Mesendoderm (in vitro differentiated cells): ENCODE results near the gene VSIR.

Source experiments
- DNase-seq: peaks from one replicate; pipeline ENCODE4 v3.0.0; 2013
- H2AK5ac ChIP-seq: 2 replicates; pipeline ENCODE4 v1.6.1; 2013; ENCODE audit warnings: low read length, inconsistent platforms
- H2BK120ac ChIP-seq: 2 replicates; pipeline ENCODE4 v1.6.1; 2013; ENCODE audit warnings: low read depth, mild to moderate bottlenecking, low read length, moderate library complexity, mixed read lengths
- H2BK15ac ChIP-seq: replicated peaks from 2 replicates; pipeline ENCODE4 v1.6.1; 2013; ENCODE audit warnings: low read depth, mild to moderate bottlenecking, moderate library complexity
- H2BK5ac ChIP-seq: 2 replicates; pipeline ENCODE4 v1.6.1; 2013; ENCODE audit warnings: low read length, inconsistent platforms
- H3K18ac ChIP-seq: 2 replicates; pipeline ENCODE4 v1.6.1; 2013; ENCODE audit warnings: mild to moderate bottlenecking, low read length, mixed read lengths
- H3K23ac ChIP-seq: one replicate; pipeline ENCODE4 v1.6.1; 2013; ENCODE audit warnings: low read length
- H3K27ac ChIP-seq: 2 replicates; pipeline ENCODE4 v1.5.1; 2013; ENCODE audit warnings: low read depth, mild to moderate bottlenecking, inconsistent platforms, low read length, moderate library complexity
- H3K27me3 ChIP-seq: 2 replicates; pipeline ENCODE4 v1.6.1; 2013; ENCODE audit warnings: low read length, control low read depth, mild to moderate bottlenecking, inconsistent platforms; ENCODE audit not compliant: insufficient read depth, poor library complexity
- H3K36me3 ChIP-seq: 2 replicates; pipeline ENCODE4 v1.6.1; 2013; ENCODE audit warnings: low read length, inconsistent platforms; ENCODE audit not compliant: control insufficient read depth, insufficient read depth
- H3K4ac ChIP-seq: one replicate; pipeline ENCODE4 v1.6.1; 2013; ENCODE audit warnings: low read depth, mild to moderate bottlenecking, low read length, moderate library complexity
- H3K4me1 ChIP-seq: 2 replicates; pipeline ENCODE4 v1.6.1; 2013; ENCODE audit warnings: low read depth, low read length, inconsistent platforms; ENCODE audit not compliant: control insufficient read depth
- H3K4me2 ChIP-seq: 2 replicates; pipeline ENCODE4 v1.6.1; 2013; ENCODE audit warnings: low read length
- H3K4me3 ChIP-seq: 2 replicates; pipeline ENCODE4 v1.5.1; 2013; ENCODE audit warnings: mild to moderate bottlenecking, low read length
- H3K56ac ChIP-seq: one replicate; pipeline ENCODE4 v1.6.1; 2013; ENCODE audit warnings: low read length
- H3K79me1 ChIP-seq: 2 replicates; pipeline ENCODE4 v1.6.1; 2013; ENCODE audit warnings: low read length, inconsistent platforms
- H3K79me2 ChIP-seq: 2 replicates; pipeline ENCODE4 v1.6.1; 2013; ENCODE audit warnings: mild to moderate bottlenecking, low read length; ENCODE audit not compliant: control insufficient read depth, insufficient read depth
- H3K9ac ChIP-seq: 2 replicates; pipeline ENCODE4 v1.6.1; 2013; ENCODE audit warnings: low read length, inconsistent platforms
- H4K5ac ChIP-seq: one replicate; pipeline ENCODE4 v1.6.1; 2013; ENCODE audit warnings: low read length
- H4K8ac ChIP-seq: one replicate; pipeline ENCODE4 v1.6.1; 2013; ENCODE audit warnings: low read depth, mild to moderate bottlenecking, control low read depth, low read length, moderate library complexity
- WGBS: extraction: QIAGEN DNeasy Blood & Tissue Kit; methylation state at CpG from one replicate; pipeline ENCODE4 v1.1.7; 2013; ENCODE audit warnings: low lambda C conversion rate, missing lambda C conversion rate; ENCODE audit not compliant: insufficient coverage; ENCODE audit errors: extremely low coverage; 5-methylcytosine and 5-hydroxymethylcytosine counted together

Gene VSIR

DNA sequence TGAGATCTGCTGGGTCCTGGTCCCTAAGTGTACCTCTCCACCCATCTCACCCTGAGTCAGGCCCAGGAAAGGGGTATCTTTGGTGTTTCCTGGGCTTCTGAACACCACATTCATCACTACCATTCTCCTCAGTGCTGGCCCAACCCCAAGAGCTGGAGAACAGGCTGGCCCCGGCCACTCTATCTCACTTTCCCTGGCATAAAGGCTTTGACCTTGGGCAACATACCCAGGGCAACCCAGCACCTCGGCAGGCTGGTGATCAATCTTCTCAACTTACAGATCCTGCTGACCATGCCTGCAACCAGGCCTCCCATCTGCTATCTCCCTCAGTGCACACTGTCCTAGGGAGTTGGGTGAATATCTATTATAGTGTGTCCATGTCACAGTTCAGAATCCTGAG is 2.1 kb downstream of the VSIR start:
- H3K79me1 ChIP-seq: no peaks in the 10 kb centered on the region
- no peak overlapping the region for H2BK5ac ChIP-seq

DNA sequence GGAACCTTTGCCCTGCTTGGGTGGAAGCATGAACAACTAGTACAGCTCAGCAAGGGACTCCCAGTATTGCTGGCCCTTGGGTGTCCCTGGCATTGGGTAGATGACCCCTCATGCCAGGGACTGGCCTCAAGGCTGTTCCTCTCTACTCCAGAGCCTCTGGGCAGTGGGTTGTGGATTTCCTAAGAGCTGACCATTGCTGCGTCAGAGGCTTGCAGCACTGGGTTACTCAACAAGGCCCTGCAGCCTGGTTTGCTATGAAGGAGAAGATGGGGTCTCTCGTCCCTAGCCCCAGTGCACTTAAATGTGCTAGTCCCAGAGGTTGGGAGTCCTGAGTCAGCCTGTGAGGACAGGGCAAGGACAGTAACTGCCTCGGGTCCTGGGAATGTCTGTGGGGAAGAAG is 2.5 kb downstream of the VSIR start:
- Histone ChIP-seq H3K56ac (no peak overlapping the region), H3K79me2 (no peaks in the 10 kb centered on the region), H2BK5ac (no peak overlapping the region), H3K27me3 (no peaks in the 10 kb centered on the region), H2BK15ac (no peak overlapping the region), H3K27ac (no peak overlapping the region), H3K79me1 (no peaks in the 10 kb centered on the region), H4K8ac (no peak overlapping the region), H2AK5ac (no peak overlapping the region), H3K4ac (no peak overlapping the region), H3K36me3 (no peaks in the 10 kb centered on the region), H4K5ac (no peak overlapping the region), H3K9ac (no peak overlapping the region), H3K23ac (no peak overlapping the region), H3K4me2 (no peak overlapping the region), H3K4me1 (no peaks in the 10 kb centered on the region), H3K18ac (no peak overlapping the region), H2BK120ac (no peak overlapping the region), H3K4me3 (no peak overlapping the region)
- DNase-seq: no peak
- WGBS: no CpG with 5 or more reads among the region's 3 CpGs

More for the DNA sequence above, 2.1 kb downstream of the VSIR start:
- H3K27ac ChIP-seq: no peak overlapping the region
- no peak overlapping the region for H4K5ac ChIP-seq
- no peaks in the 10 kb centered on the region for H3K4me1 ChIP-seq
- H2BK15ac ChIP-seq: no peak overlapping the region
- no peaks in the 10 kb centered on the region for H3K27me3 ChIP-seq
- no CpG with 5 or more reads among the region's 2 CpGs for WGBS
- H3K56ac ChIP-seq: no peak overlapping the region
- no peak overlapping the region for H4K8ac ChIP-seq
- no peak overlapping the region for H2AK5ac ChIP-seq
- no peak overlapping the region for H3K18ac ChIP-seq
- no peak for DNase-seq
- no peak overlapping the region for H3K4me3 ChIP-seq
- no peaks in the 10 kb centered on the region for H3K36me3 ChIP-seq
- H3K9ac ChIP-seq: no peak overlapping the region
- no peak overlapping the region for H3K23ac ChIP-seq
- H3K79me2 ChIP-seq: no peaks in the 10 kb centered on the region
- H3K4me2 ChIP-seq: no peak overlapping the region
- H2BK120ac ChIP-seq: no peak overlapping the region
- H3K4ac ChIP-seq: no peak overlapping the region

DNA sequence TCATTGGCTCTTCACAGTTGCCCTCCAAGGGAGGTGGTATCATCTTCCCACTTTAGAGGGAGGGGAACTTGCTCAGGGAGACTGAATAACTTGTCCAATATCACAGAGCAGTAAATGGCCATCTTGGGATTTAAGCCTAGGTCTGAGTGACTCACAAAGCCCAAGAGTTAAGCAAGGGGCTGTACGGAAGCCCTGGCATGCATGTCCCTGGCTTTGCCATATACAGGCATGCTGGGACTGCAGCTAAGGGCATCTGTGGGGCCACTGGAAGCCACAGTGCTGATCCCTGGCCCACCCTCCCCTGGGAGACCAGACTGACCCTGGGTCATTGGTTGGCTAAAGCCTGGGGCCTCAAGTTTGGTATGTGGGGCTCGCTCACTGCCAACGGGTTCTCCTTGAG is 3.1 kb downstream of the VSIR start:
- no CpG with 5 or more reads among the region's 3 CpGs for WGBS
- Histone ChIP-seq H4K5ac (no peak overlapping the region), H3K4ac (no peak overlapping the region), H2BK120ac (no peak overlapping the region), H2AK5ac (no peak overlapping the region), H3K4me3 (no peak overlapping the region), H3K23ac (no peak overlapping the region), H3K36me3 (no peaks in the 10 kb centered on the region), H3K79me1 (no peaks in the 10 kb centered on the region), H2BK5ac (no peak overlapping the region), H3K27me3 (no peaks in the 10 kb centered on the region), H3K56ac (no peak overlapping the region), H4K8ac (no peak overlapping the region), H3K9ac (no peak overlapping the region), H3K4me1 (no peaks in the 10 kb centered on the region), H3K4me2 (no peak overlapping the region), H2BK15ac (no peak overlapping the region), H3K18ac (no peak overlapping the region), H3K79me2 (no peaks in the 10 kb centered on the region), H3K27ac (no peak overlapping the region)
- DNase-seq: no peak

DNA sequence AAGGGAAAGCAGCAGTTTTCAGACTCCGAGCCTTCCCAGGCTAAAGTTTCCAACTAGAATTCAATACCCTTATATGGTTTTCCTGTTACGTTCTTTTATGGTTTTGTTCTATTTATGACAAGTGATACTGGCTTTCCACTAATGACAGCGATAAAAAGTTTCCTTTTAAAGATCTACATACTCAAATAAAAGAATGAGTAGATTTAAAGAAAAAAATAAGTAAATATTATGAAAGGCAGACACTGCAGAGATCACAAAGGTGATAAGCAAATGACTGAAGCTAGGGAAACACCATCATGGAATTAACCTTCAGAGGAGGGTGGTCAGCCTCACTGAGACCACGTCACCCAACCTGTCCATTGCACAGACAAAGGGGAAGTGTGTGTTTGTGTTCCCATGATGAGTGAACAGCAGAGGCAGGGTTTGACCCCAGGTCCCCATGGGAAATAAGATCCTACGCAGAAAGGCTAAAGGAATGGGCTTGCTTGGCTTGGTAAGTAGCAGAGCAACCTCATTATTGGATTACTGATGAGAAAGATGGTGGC is 4.0 kb downstream of the VSIR start:
- H3K27me3 ChIP-seq: no peaks in the 10 kb centered on the region
- DNase-seq: no peak
- H3K9ac ChIP-seq: no peak overlapping the region
- H2BK5ac ChIP-seq: no peak overlapping the region
- H4K5ac ChIP-seq: no peak overlapping the region
- no peak overlapping the region for H3K56ac ChIP-seq
- H3K79me2 ChIP-seq: no peaks in the 10 kb centered on the region
- no peak overlapping the region for H3K4me3 ChIP-seq
- no peak overlapping the region for H2BK120ac ChIP-seq
- no peaks in the 10 kb centered on the region for H3K79me1 ChIP-seq
- no peak overlapping the region for H3K27ac ChIP-seq
- no peak overlapping the region for H3K18ac ChIP-seq
- H3K36me3 ChIP-seq: no peaks in the 10 kb centered on the region
- no CpG with 5 or more reads among the region's 5 CpGs for WGBS
- H3K4ac ChIP-seq: no peak overlapping the region
- H4K8ac ChIP-seq: no peak overlapping the region
- no peak overlapping the region for H3K4me2 ChIP-seq
- no peak overlapping the region for H2AK5ac ChIP-seq
- H3K4me1 ChIP-seq: no peaks in the 10 kb centered on the region
- no peak overlapping the region for H3K23ac ChIP-seq
- H2BK15ac ChIP-seq: no peak overlapping the region

DNA sequence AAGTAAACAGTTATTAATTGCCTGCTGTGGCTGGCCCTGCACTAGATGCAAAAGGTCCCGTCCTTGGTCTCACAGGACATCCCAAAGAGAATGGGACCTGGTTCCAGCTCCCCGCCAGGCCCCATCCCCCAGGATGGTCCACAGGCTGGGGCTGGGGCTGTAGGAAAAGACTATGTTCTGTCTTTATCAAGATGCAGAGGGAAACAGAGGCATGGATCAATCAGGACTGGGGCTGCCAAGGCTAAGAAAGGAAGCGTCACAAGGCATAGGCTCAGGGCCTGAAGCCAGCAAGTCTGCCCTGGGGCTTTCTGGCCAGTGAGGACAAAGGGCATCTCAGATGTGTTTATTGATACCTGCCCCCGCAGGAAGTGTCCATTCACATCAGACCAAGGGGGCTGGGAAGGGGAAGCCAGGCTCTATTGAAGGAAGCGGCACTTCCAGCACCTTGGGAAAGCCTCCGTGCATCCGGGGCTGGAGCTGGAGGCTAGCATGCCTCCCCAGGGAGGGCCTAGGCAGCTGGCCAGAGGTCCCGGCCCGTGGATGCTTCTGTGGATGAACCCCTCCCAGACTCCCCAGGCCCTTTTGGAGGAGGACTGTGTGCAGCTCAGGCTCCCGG is 5.8 kb downstream of the VSIR start:
- Histone ChIP-seq H4K5ac (no peak overlapping the region), H3K56ac (peak overlapping the region; percentile 25), H3K4me3 (no peak overlapping the region), H3K4me2 (no peak overlapping the region), H3K18ac (no peak overlapping the region), H2BK15ac (no peak overlapping the region), H4K8ac (no peak overlapping the region), H3K23ac (no peak overlapping the region), H3K4ac (no peak overlapping the region), H3K36me3 (no peaks in the 10 kb centered on the region), H3K4me1 (no peaks in the 10 kb centered on the region), H2AK5ac (no peak overlapping the region), H3K79me1 (no peaks in the 10 kb centered on the region), H2BK5ac (no peak overlapping the region), H3K27me3 (no peaks in the 10 kb centered on the region), H2BK120ac (no peak overlapping the region), H3K9ac (no peak overlapping the region), H3K27ac (no peak overlapping the region), H3K79me2 (no peaks in the 10 kb centered on the region)
- no CpG with 5 or more reads among the region's 10 CpGs for WGBS
- DNase-seq: no peak
